Epithelial cell of proximal tubule (primary cell): ENCODE measurements around the gene SPN. TPM values are rescaled to one million over a fixed set of nuclear protein-coding genes. Genes with fewer than 3 reads are reported as not detected.
"Not testable (repeated sequence)": the region's sequence is repeated elsewhere in the genome, so short reads cannot be mapped to it uniquely, and the experiment has no call there.

Experiments
- DNase-seq: peaks from one replicate; pipeline ENCODE4 v3.0.0-alpha.2; 2011; ENCODE audit warnings: low read depth
- H3K4me3 ChIP-seq: 2 replicates; pipeline ENCODE4 v1.5.1; 2011; ENCODE audit warnings: low read depth, mild to moderate bottlenecking, low read length
- total RNA-seq: library from RNA; depleted of rRNA; stranded (reverse); fragments of >200 nt; gene quantifications from 2 replicates; pipeline ENCODE4 v1.2.3, GENCODE V29; 2015
- TF ChIP-seq, protein P1 (sequence below): conservative IDR thresholded peaks from 2 replicates; pipeline ENCODE4 v1.5.1; 2012; ENCODE audit warnings: low read depth, mild to moderate bottlenecking, low read length

Gene SPN
- total RNA-seq, 1 donor from 2014 or later, result not detected

GRCh38 chr16:29662000-29662728, 883 bp upstream of the SPN start:
- H3K4me3 ChIP-seq, result no peak overlapping the region
- TF ChIP-seq, protein P1, sequence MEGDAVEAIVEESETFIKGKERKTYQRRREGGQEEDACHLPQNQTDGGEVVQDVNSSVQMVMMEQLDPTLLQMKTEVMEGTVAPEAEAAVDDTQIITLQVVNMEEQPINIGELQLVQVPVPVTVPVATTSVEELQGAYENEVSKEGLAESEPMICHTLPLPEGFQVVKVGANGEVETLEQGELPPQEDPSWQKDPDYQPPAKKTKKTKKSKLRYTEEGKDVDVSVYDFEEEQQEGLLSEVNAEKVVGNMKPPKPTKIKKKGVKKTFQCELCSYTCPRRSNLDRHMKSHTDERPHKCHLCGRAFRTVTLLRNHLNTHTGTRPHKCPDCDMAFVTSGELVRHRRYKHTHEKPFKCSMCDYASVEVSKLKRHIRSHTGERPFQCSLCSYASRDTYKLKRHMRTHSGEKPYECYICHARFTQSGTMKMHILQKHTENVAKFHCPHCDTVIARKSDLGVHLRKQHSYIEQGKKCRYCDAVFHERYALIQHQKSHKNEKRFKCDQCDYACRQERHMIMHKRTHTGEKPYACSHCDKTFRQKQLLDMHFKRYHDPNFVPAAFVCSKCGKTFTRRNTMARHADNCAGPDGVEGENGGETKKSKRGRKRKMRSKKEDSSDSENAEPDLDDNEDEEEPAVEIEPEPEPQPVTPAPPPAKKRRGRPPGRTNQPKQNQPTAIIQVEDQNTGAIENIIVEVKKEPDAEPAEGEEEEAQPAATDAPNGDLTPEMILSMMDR, result no peak
- no peak for DNase-seq

DNA sequence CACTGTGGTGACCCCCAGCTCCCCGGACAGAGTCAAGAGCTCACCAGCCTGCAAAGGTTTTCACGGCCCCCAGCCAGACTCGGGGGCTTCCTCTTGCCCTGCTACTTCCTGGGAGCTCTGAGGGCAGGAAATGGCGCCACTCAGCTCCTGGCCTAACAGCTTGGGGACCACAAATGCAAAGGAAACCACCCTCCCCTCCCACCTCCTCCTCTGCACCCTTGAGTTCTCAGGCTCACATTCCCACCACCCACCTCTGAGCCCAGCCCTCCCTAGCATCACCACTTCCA, 375 bp upstream of the SPN start:
- DNase-seq, result no peak
- TF ChIP-seq, protein P1, result no peak
- H3K4me3 ChIP-seq, result no peak overlapping the region

- DNase-seq, result no peak
Measured at GRCh38 chr16:29663807-29664090, 702 bp downstream of the SPN start.

GRCh38 chr16:29664091-29664921, 1.3 kb downstream of the SPN start:
- no peak overlapping the region for H3K4me3 ChIP-seq
- no peak for DNase-seq
- TF ChIP-seq, protein P1, result no peak

More at GRCh38 chr16:29663807-29664090, 702 bp downstream of the SPN start:
- no peak overlapping the region for H3K4me3 ChIP-seq
- TF ChIP-seq, protein P1, result no peak

DNA sequence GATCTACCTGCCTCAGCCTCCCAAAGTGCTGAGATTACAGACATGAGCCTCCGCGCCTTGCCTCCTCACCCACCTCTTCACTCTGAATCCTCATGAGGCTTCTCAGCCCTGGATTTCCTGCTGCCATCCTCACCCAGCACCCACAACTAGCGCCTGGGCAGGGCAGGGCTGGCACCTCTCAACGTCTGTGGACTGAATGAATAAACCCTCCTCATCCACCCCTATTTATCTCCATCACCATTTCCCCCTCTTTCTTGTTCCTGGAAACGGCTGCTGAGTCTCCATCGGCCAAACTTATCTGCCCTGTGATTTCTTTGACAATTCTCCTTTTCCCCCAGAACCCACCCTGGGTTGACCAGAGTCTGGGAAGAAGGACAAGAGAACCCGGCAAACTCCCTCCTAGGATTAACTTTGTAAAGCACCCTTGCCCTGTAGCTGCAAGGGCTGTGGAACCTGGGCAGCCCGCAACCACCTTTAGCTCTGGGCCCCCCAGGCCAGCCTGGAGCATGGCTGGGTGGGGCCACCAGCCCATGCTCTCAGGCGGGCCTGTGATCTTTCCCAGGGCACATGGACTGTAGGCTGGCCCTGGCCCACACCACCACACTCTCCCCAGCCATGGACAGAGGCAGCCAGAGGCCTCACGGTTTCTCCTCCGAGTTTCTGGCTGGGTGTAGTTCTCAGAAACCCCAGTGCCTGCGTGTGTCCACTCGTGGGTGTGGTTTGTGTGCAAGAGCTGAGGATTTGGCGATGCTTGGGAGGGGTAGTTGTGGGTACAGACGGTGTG, 2.4 kb downstream of the SPN start:
- DNase-seq, result no peak
- TF ChIP-seq, protein P1, result no peak

GRCh38 chr16:29667322-29667610, 4.2 kb downstream of the SPN start:
- not testable (repeated sequence) for DNase-seq, H3K4me3 ChIP-seq

More for the DNA sequence above, 2.4 kb downstream of the SPN start:
- H3K4me3 ChIP-seq, result no peak overlapping the region

DNA sequence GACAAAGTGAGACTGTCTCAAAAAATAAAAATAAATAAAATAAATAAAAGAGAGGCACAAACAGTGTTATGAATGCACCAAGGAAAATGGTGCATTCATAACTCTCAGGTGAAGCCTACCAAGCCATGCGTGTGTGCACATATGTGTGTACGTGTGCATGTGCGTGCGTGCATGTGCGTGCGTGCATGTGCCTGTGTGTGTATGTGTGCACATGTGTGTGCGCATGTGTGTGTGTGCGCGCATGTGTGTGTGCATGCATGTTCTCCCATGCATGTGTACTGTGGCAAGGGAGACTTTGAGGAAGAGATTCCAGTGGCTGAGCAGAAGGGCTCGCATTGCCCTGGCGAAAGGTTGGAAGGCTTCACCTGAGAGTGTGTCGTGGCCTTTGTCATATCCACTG, 4.7 kb downstream of the SPN start:
- TF ChIP-seq, protein P1, result no peak
- no peak overlapping the region for H3K4me3 ChIP-seq
- no peak for DNase-seq
